GM23338 (cell line): ENCODE results near the gene CCDC12. TPM values are rescaled to one million over a fixed set of nuclear protein-coding genes. Genes with fewer than 3 reads are reported as not detected.

Experiments
- ATAC-seq: fragments of 200-7000 bp; cut with Tn5 transposase; 3 replicates; pipeline ENCODE4 v1.9.1; 2020
- DNase-seq: peaks from one replicate; pipeline ENCODE4 v3.0.0-alpha.2; 2015; ENCODE audit warnings: low spot score
- H2AFZ ChIP-seq: fragments of 200-600 bp; sonication (generic); 2 replicates; pipeline ENCODE4 v1.8.0; 2016; ENCODE audit warnings: antibody characterized with exemption, mild to moderate bottlenecking, moderate library complexity
- H3F3A ChIP-seq: fragments of 200-600 bp; sonication (generic); replicated peaks from 2 replicates; pipeline ENCODE4 v1.8.0; 2017; ENCODE audit warnings: antibody characterized with exemption, mixed run types, low read depth
- H3K27ac ChIP-seq: fragments of 200-600 bp; sonication (generic); 2 replicates; pipeline ENCODE4 v1.6.1; 2016; ENCODE audit warnings: low read depth
- H3K27me3 ChIP-seq: fragments of 200-600 bp; sonication (generic); 2 replicates; pipeline ENCODE4 v1.8.0; 2016; ENCODE audit warnings: mild to moderate bottlenecking, mixed run types, moderate library complexity; ENCODE audit not compliant: insufficient read depth
- H3K36me3 ChIP-seq: fragments of 200-600 bp; sonication (generic); 2 replicates; pipeline ENCODE4 v1.8.0; 2016; ENCODE audit warnings: mild to moderate bottlenecking; ENCODE audit not compliant: insufficient read depth
- H3K4me1 ChIP-seq: fragments of 200-600 bp; sonication (generic); 2 replicates; pipeline ENCODE4 v1.8.0; 2016; ENCODE audit warnings: mild to moderate bottlenecking, moderate library complexity; ENCODE audit not compliant: insufficient read depth
- H3K4me2 ChIP-seq: fragments of 200-600 bp; sonication (generic); 2 replicates; pipeline ENCODE4 v1.7.1; 2017; ENCODE audit warnings: mixed run types
- H3K4me3 ChIP-seq: fragments of 200-600 bp; sonication (generic); 2 replicates; pipeline ENCODE4 v1.6.1; 2016; ENCODE audit warnings: mixed run types
- H3K79me2 ChIP-seq: fragments of 200-600 bp; sonication (generic); replicated peaks from 2 replicates; pipeline ENCODE4 v1.8.0; 2017; ENCODE audit warnings: mild to moderate bottlenecking; ENCODE audit not compliant: insufficient read depth
- H3K9me2 ChIP-seq: fragments of 200-600 bp; sonication (generic); 2 replicates; pipeline ENCODE4 v1.8.0; 2017; ENCODE audit not compliant: insufficient read depth
- H4K20me1 ChIP-seq: fragments of 200-600 bp; sonication (generic); replicated peaks from 2 replicates; pipeline ENCODE4 v1.8.0; 2017; ENCODE audit warnings: mild to moderate bottlenecking; ENCODE audit not compliant: insufficient read depth
- H3K27ac Mint-ChIP-seq: 2 replicates; pipeline ENCODE4 v1.8.0; 2020; ENCODE audit warnings: inconsistent platforms, mild to moderate bottlenecking, moderate library complexity, mixed read lengths
- H3K27me3 Mint-ChIP-seq: 3 replicates; pipeline ENCODE4 v1.8.0; 2022; ENCODE audit warnings: low read depth, mild to moderate bottlenecking, moderate library complexity, mixed read lengths, inconsistent platforms; ENCODE audit not compliant: insufficient read depth, poor library complexity
- H3K36me3 Mint-ChIP-seq: 3 replicates; pipeline ENCODE4 v1.8.0; 2021; ENCODE audit warnings: low read depth, mild to moderate bottlenecking, inconsistent platforms, moderate library complexity, mixed read lengths
- H3K4me1 Mint-ChIP-seq: 3 replicates; pipeline ENCODE4 v1.8.0; 2020; ENCODE audit warnings: mild to moderate bottlenecking, inconsistent platforms, mixed read lengths
- H3K4me3 Mint-ChIP-seq: 3 replicates; pipeline ENCODE4 v1.8.0; 2021; ENCODE audit warnings: moderate library complexity, mild to moderate bottlenecking, inconsistent platforms, mixed read lengths
- H3K9me3 Mint-ChIP-seq: 3 replicates; pipeline ENCODE4 v1.8.0; 2020; ENCODE audit warnings: moderate library complexity, mild to moderate bottlenecking, inconsistent platforms, mixed read lengths
- CREB1 ChIP-seq: fragments of 250-450 bp; sonication (Bioruptor Pico); IDR thresholded peaks from 2 replicates; pipeline ENCODE4 v1.5.0; 2020; ENCODE audit warnings: low read depth, mild to moderate bottlenecking, moderate library complexity
- EZH2phosphoT487 ChIP-seq: fragments of 200-600 bp; sonication (generic); IDR thresholded peaks from one replicate; pipeline ENCODE4 v1.8.1; 2018; ENCODE audit warnings: antibody characterized with exemption; ENCODE audit not compliant: unreplicated experiment
- POLR2AphosphoS5 ChIP-seq: IDR thresholded peaks from 2 replicates; pipeline ENCODE4 v1.6.1; 2016; ENCODE audit warnings: antibody characterized with exemption, low read depth
- STAT1 ChIP-seq: IDR thresholded peaks from one replicate; pipeline ENCODE4 v1.6.1; 2016; ENCODE audit warnings: antibody characterized with exemption; ENCODE audit not compliant: unreplicated experiment
- polyA plus RNA-seq: library from polyadenylated mRNA; unstranded; fragments of >200 nt; fragmentation: Nextera tagmentation; extraction: Ambion mirVana; gene quantifications from 2 replicates; pipeline ENCODE4 v1.2.1, GENCODE V29; 2016
- total RNA-seq: library from RNA; depleted of rRNA; stranded (reverse); fragments of >200 nt; shearing (Covaris generic); gene quantifications from 2 replicates; pipeline ENCODE4 v1.2.3, GENCODE V29; 2014
- TF ChIP-seq, protein P1 (sequence below): fragments of 250-450 bp; sonication (Bioruptor Pico); IDR thresholded peaks from 2 replicates; pipeline ENCODE4 v1.5.0; 2020; ENCODE audit warnings: mild to moderate bottlenecking, moderate library complexity
- TF ChIP-seq, protein P2 (sequence below): IDR thresholded peaks from one replicate; pipeline ENCODE4 v1.6.1; 2018; ENCODE audit warnings: antibody characterized with exemption; ENCODE audit not compliant: unreplicated experiment
- TF ChIP-seq, protein P3 (sequence below), 2 experiments: fragments of 200-600 bp in 1 of 2; sonication (generic) in 1 of 2; conservative IDR thresholded peaks; 2 replicates each; pipeline versions ENCODE4 v1.5.1 to v1.6.1; 2016 to 2017; ENCODE audit warnings: antibody characterized with exemption in 2 of 2, low read depth in 2 of 2, mild to moderate bottlenecking in 2 of 2, moderate library complexity in 1 of 2

CCDC12 gene
- total and polyA plus RNA-seq, 2 experiments from 2014 or later: 42.9 to 133 TPM

DNA sequence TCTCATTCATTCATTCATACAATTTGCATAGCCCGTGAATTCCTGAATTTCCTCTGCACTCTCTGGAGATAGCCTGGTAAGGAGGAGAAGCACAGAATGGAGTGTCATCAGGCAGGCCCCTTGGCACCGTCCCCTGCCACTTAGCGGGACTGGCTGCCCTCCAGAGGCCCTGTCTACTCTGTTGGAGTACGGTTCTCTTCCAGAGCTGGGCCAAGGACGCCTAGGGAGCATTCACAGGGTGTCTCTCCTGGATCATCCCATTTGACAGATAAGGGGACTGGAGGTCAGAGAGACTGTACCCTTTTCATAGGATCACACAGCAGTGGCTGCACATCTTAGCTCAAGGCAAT, 51.0 kb downstream of the CCDC12 start (continued):
- TF ChIP-seq, protein P1, sequence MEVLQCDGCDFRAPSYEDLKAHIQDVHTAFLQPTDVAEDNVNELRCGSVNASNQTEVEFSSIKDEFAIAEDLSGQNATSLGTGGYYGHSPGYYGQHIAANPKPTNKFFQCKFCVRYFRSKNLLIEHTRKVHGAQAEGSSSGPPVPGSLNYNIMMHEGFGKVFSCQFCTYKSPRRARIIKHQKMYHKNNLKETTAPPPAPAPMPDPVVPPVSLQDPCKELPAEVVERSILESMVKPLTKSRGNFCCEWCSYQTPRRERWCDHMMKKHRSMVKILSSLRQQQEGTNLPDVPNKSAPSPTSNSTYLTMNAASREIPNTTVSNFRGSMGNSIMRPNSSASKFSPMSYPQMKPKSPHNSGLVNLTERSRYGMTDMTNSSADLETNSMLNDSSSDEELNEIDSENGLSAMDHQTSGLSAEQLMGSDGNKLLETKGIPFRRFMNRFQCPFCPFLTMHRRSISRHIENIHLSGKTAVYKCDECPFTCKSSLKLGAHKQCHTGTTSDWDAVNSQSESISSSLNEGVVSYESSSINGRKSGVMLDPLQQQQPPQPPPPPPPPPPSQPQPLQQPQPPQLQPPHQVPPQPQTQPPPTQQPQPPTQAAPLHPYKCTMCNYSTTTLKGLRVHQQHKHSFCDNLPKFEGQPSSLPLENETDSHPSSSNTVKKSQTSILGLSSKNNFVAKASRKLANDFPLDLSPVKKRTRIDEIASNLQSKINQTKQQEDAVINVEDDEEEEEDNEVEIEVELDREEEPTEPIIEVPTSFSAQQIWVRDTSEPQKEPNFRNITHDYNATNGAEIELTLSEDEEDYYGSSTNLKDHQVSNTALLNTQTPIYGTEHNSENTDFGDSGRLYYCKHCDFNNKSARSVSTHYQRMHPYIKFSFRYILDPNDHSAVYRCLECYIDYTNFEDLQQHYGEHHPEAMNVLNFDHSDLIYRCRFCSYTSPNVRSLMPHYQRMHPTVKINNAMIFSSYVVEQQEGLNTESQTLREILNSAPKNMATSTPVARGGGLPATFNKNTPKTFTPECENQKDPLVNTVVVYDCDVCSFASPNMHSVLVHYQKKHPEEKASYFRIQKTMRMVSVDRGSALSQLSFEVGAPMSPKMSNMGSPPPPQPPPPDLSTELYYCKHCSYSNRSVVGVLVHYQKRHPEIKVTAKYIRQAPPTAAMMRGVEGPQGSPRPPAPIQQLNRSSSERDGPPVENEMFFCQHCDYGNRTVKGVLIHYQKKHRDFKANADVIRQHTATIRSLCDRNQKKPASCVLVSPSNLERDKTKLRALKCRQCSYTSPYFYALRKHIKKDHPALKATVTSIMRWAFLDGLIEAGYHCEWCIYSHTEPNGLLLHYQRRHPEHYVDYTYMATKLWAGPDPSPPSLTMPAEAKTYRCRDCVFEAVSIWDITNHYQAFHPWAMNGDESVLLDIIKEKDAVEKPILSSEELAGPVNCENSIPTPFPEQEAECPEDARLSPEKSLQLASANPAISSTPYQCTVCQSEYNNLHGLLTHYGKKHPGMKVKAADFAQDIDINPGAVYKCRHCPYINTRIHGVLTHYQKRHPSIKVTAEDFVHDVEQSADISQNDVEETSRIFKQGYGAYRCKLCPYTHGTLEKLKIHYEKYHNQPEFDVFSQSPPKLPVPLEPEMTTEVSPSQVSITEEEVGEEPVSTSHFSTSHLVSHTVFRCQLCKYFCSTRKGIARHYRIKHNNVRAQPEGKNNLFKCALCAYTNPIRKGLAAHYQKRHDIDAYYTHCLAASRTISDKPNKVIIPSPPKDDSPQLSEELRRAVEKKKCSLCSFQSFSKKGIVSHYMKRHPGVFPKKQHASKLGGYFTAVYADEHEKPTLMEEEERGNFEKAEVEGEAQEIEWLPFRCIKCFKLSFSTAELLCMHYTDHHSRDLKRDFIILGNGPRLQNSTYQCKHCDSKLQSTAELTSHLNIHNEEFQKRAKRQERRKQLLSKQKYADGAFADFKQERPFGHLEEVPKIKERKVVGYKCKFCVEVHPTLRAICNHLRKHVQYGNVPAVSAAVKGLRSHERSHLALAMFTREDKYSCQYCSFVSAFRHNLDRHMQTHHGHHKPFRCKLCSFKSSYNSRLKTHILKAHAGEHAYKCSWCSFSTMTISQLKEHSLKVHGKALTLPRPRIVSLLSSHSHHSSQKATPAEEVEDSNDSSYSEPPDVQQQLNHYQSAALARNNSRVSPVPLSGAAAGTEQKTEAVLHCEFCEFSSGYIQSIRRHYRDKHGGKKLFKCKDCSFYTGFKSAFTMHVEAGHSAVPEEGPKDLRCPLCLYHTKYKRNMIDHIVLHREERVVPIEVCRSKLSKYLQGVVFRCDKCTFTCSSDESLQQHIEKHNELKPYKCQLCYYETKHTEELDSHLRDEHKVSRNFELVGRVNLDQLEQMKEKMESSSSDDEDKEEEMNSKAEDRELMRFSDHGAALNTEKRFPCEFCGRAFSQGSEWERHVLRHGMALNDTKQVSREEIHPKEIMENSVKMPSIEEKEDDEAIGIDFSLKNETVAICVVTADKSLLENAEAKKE (CRISPR knock-in tag): no peak
- TF ChIP-seq POLR2AphosphoS5: no peak
- TF ChIP-seq, protein P2, sequence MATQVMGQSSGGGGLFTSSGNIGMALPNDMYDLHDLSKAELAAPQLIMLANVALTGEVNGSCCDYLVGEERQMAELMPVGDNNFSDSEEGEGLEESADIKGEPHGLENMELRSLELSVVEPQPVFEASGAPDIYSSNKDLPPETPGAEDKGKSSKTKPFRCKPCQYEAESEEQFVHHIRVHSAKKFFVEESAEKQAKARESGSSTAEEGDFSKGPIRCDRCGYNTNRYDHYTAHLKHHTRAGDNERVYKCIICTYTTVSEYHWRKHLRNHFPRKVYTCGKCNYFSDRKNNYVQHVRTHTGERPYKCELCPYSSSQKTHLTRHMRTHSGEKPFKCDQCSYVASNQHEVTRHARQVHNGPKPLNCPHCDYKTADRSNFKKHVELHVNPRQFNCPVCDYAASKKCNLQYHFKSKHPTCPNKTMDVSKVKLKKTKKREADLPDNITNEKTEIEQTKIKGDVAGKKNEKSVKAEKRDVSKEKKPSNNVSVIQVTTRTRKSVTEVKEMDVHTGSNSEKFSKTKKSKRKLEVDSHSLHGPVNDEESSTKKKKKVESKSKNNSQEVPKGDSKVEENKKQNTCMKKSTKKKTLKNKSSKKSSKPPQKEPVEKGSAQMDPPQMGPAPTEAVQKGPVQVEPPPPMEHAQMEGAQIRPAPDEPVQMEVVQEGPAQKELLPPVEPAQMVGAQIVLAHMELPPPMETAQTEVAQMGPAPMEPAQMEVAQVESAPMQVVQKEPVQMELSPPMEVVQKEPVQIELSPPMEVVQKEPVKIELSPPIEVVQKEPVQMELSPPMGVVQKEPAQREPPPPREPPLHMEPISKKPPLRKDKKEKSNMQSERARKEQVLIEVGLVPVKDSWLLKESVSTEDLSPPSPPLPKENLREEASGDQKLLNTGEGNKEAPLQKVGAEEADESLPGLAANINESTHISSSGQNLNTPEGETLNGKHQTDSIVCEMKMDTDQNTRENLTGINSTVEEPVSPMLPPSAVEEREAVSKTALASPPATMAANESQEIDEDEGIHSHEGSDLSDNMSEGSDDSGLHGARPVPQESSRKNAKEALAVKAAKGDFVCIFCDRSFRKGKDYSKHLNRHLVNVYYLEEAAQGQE: no peak
- no peak for TF ChIP-seq EZH2phosphoT487
- TF ChIP-seq CREB1: no peak

DNA sequence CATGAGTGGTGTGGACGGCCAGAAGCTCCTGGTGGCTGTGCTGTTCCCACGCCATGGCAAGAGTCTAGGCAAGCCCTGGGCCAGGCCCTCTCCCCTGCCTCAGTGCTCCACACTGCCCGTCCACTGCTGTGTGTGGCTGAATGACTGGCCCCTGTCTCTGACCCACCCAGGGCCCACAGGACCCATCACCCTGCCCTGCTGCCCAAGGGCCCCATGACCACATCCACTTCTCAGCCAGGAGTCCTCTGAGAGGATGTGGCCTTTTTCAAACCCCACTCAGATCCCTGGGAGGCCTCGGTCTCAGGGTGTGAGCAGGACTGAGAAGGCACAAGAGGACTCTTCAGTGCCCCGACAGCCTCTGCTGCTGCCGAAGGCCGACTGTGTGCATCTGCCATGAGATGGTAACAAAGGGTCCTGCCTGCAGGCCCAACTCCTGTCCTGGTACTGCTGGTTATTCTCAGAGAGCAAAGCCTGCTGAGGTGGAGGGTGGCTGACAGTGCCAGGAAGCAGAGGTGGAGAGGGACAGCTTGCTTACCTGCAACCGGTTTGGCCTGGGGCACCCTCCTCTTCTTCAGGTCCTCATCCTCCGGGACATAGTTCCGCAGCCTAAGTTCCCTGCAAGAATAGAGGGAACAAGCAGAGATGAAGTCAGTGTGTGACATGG, 51.5 kb downstream of the CCDC12 start:
- peaks cover 14% of the 10 kb centered on the region; the same call in 1 of the 2 replicates for H4K20me1 ChIP-seq
- H3K27ac ChIP-seq: no peak overlapping the region
- DNase-seq (no peak), ATAC-seq (no peak)
- no peaks in the 10 kb centered on the region for H3K9me3 Mint-ChIP-seq
- H3K4me1 Mint-ChIP-seq: no peaks in the 10 kb centered on the region
- peaks cover 43% of the 10 kb centered on the region for H3K36me3 Mint-ChIP-seq
- H3K4me2 ChIP-seq: no peak overlapping the region
- H3K4me3 ChIP-seq: no peak overlapping the region
- H3K27me3 ChIP-seq: no peaks in the 10 kb centered on the region
- H3K9me2 ChIP-seq: no peaks in the 10 kb centered on the region
- no peak overlapping the region for H2AFZ ChIP-seq
- H3K27me3 Mint-ChIP-seq: peaks cover 7% of the 10 kb centered on the region
- no peak overlapping the region for H3K27ac Mint-ChIP-seq
- H3K4me3 Mint-ChIP-seq: no peak overlapping the region
- H3F3A ChIP-seq: 0 out of 2 replicates have a peak, but pooled peaks cover 13% of the 10 kb centered on the region
- no peaks in the 10 kb centered on the region for H3K4me1 ChIP-seq
- H3K79me2 ChIP-seq: peaks cover 17% of the 10 kb centered on the region
- H3K36me3 ChIP-seq: peaks cover 16% of the 10 kb centered on the region; the same call in 1 of the 2 replicates
- TF ChIP-seq, protein P3, sequence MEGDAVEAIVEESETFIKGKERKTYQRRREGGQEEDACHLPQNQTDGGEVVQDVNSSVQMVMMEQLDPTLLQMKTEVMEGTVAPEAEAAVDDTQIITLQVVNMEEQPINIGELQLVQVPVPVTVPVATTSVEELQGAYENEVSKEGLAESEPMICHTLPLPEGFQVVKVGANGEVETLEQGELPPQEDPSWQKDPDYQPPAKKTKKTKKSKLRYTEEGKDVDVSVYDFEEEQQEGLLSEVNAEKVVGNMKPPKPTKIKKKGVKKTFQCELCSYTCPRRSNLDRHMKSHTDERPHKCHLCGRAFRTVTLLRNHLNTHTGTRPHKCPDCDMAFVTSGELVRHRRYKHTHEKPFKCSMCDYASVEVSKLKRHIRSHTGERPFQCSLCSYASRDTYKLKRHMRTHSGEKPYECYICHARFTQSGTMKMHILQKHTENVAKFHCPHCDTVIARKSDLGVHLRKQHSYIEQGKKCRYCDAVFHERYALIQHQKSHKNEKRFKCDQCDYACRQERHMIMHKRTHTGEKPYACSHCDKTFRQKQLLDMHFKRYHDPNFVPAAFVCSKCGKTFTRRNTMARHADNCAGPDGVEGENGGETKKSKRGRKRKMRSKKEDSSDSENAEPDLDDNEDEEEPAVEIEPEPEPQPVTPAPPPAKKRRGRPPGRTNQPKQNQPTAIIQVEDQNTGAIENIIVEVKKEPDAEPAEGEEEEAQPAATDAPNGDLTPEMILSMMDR (conservative IDR thresholded peaks at IDR 0.05; ENCODE audit: low read depth in 2 of 2): no peak
- no peak for TF ChIP-seq STAT1
